A549 treated with Mapracorat at 1 μM for 4 hours (cell line): Measurements from ENCODE around the gene PEX26. TPM values are rescaled to one million over a fixed set of nuclear protein-coding genes. Genes with fewer than 3 reads are reported as not detected.

Experiments used
- total RNA-seq: library from RNA; stranded (reverse); fragments of 200-300 nt; extraction: Qiagen RNA extraction; gene quantifications from 5 replicates; pipeline ENCODE4 v1.2.3, GENCODE V29; 2022

PEX26 gene
- total RNA-seq: 7.1 to 11.6 TPM (median 9.4 TPM) in 5 replicates

DNA sequence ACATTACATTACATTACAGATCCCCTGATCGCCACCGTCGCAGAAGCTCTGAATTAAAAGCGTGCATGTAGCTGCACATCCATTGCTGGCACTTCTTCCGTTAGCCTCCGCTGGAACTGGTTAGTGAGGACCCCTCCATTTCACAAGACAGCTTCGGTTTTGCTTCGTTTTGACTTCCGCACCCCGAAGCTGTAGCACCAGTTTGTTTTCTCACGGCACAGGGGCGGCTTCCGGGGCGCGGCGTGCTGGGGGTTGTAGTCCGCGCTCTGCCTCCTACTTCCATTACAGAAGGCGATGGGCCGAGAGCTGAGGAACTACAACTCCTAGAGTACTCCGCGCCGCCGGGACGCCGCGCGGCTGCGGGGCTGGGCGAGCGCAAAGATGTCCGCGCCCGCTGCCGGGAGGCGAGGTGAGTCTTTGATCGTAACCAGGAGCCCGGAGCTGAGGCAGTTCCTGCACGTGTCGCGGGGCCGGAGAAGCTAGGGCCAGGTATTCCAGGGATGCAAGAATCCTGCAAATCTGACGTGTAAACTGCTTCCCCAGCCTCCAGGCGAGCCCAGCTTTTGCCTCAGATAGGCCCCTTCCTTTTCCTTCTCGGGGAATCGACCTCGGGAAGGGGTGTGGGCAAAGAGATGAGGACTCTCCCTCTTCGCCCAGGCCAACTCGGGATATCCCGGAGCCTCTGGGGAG is at the start of gene PEX26:
PEX26 (plus strand) TSS at position 352 of the 690 bp plus-strand sequence. CDS start 387 bp downstream, outside the sequence.

DNA sequence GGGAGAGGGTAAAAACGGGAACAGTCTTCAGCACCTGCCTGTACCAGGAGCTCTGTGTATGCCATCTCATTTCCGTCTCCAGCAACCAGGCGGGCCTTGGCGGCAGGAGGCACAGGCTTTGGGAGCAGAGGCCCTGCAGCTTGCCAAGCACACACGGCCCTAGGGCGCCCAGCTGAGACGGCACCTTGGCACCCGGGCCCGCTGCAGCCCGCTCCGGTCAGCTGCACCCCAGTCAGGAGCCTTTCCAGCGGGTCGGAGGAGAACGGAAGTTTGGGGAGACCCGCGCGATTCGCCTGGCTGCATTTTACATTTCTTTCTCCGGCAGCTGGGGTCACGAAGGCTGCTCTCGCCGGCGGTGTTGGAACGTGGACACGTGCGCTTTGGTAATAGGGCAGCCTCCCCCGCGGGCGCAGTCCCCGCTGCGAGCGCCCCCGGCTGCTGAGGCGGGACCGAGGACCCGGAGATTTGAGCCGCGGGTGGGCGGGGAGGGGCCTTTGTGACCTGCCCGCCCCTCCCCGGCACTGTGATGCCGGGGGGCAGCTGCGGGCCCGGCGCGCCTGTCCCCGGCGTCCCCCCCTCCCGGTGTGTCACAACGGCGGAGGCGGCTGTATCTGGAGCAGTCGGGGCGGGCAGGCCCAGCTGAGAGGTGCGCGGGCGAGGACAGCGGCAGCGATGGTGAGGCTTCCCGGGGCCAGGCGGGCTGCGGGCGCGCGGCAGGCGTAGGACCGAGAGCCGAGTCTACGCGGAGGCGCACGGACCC is 32.6 kb downstream of the PEX26 start, which contains the start of gene TUBA8:
TUBA8 (plus strand) TSS at position 616 of the 760 bp plus-strand sequence; CDS start at position 673, 57 bp downstream.

Other genes with a start within 250 kb of the PEX26 start
- gene MICAL3, start 53.4 kb upstream of the PEX26 start, total RNA-seq: 25.3 to 46.0 TPM (median 39.3 TPM) in 5 replicates
- gene TUBA8, start 32.8 kb downstream of the PEX26 start, total RNA-seq: 0.26 to 1.2 TPM (median 0.85 TPM) in 5 replicates
- gene USP18, start 72.2 kb downstream of the PEX26 start, total RNA-seq: 5.1 to 6.6 TPM (median 5.5 TPM) in 5 replicates